HEK293T (cell line): Measurements from ENCODE around the gene SRP54.
"Not testable (repeated sequence)": the region's sequence is repeated elsewhere in the genome, so short reads cannot be mapped to it uniquely, and the experiment has no call there.

Experiments used
- CTCF ChIA-PET: fragments of 350-600 bp; formaldehyde crosslinking; extraction: SDS; loops from one replicate; lab custom pipeline; 2021; ENCODE audit warnings: antibody characterized with exemption, inconsistent platforms; lab: Yijun Ruan, JAX
- POLR2A ChIA-PET: fragments of 350-600 bp; formaldehyde crosslinking; extraction: SDS; loops from one replicate; lab custom pipeline; 2020; ENCODE audit warnings: antibody characterized with exemption, inconsistent platforms; lab: Yijun Ruan, JAX
- DNase-seq: peaks from one replicate; pipeline ENCODE4 v3.0.0; 2012; ENCODE audit warnings: mixed read lengths; ENCODE audit errors: extremely low spot score
- ARNT ChIP-seq: fragments of 450-650 bp; IDR thresholded peaks from 2 replicates; pipeline ENCODE4 v1.6.1; 2017; ENCODE audit warnings: mild to moderate bottlenecking
- BHLHE40 ChIP-seq: fragments of 450-650 bp; IDR thresholded peaks from 2 replicates; pipeline ENCODE4 v1.6.1; 2016; ENCODE audit warnings: mild to moderate bottlenecking, moderate library complexity, borderline replicate concordance
- CTBP1 ChIP-seq: fragments of 450-650 bp; IDR thresholded peaks from 2 replicates; pipeline ENCODE4 v1.6.1; 2016; ENCODE audit warnings: borderline replicate concordance
- ELF4 ChIP-seq: fragments of 450-650 bp; IDR thresholded peaks from 2 replicates; pipeline ENCODE4 v1.6.1; 2017; ENCODE audit warnings: antibody characterized with exemption
- FOXA1 ChIP-seq: fragments of 450-650 bp; IDR thresholded peaks from 2 replicates; pipeline ENCODE4 v1.6.1; 2016; ENCODE audit warnings: mild to moderate bottlenecking
- FOXK2 ChIP-seq: fragments of 450-650 bp; IDR thresholded peaks from 2 replicates; pipeline ENCODE4 v1.6.1; 2016; ENCODE audit warnings: mild to moderate bottlenecking
- FOXM1 ChIP-seq: fragments of 450-650 bp; IDR thresholded peaks from 2 replicates; pipeline ENCODE4 v1.6.1; 2017; ENCODE audit warnings: mild to moderate bottlenecking, borderline replicate concordance
- HDGF ChIP-seq: fragments of 450-650 bp; IDR thresholded peaks from 2 replicates; pipeline ENCODE4 v1.6.1; 2017; ENCODE audit warnings: antibody characterized with exemption, borderline replicate concordance
- L3MBTL2 ChIP-seq: fragments of 450-650 bp; conservative IDR thresholded peaks from 2 replicates; pipeline ENCODE4 v1.6.1; 2016; ENCODE audit warnings: mild to moderate bottlenecking
- LEF1 ChIP-seq: fragments of 450-650 bp; IDR thresholded peaks from 2 replicates; pipeline ENCODE4 v1.6.1; 2017; ENCODE audit warnings: mild to moderate bottlenecking, borderline replicate concordance
- NFRKB ChIP-seq: fragments of 450-650 bp; IDR thresholded peaks from 2 replicates; pipeline ENCODE4 v1.6.1; 2016; ENCODE audit warnings: mild to moderate bottlenecking, moderate library complexity
- PKNOX1 ChIP-seq: fragments of 450-650 bp; IDR thresholded peaks from 2 replicates; pipeline ENCODE4 v1.6.1; 2016
- SP1 ChIP-seq: fragments of 450-650 bp; IDR thresholded peaks from 2 replicates; pipeline ENCODE4 v1.6.1; 2017
- SUZ12 ChIP-seq: fragments of 450-650 bp; IDR thresholded peaks from 2 replicates; pipeline ENCODE4 v1.6.1; 2016; ENCODE audit warnings: mild to moderate bottlenecking
- TARDBP ChIP-seq: fragments of 450-650 bp; IDR thresholded peaks from 2 replicates; pipeline ENCODE4 v1.6.1; 2016
- ZNF384 ChIP-seq: fragments of 450-650 bp; IDR thresholded peaks from 2 replicates; pipeline ENCODE4 v1.6.1; 2016

The SRP54 gene

GRCh38 chr14:35034440-35034833, 51.6 kb downstream of the SRP54 start:
- POLR2A ChIA-PET: no interaction called here
- TF ChIP-seq L3MBTL2 (no peak), HDGF (no peak), ZNF384 (no peak), ELF4 (no peak), ARNT (no peak), LEF1 (no peak), TARDBP (no peak), FOXM1 (no peak), BHLHE40 (no peak), FOXA1 (no peak)
- DNase-seq: no peak
- CTCF ChIA-PET: no interaction called here

- POLR2A ChIA-PET, CTCF ChIA-PET, DNase-seq: not testable (repeated sequence)
These were observed 52.3 kb downstream of the SRP54 start for GRCh38 chr14:35034944-35035554.

GRCh38 chr14:35038312-35038711, 55.5 kb downstream of the SRP54 start:
- CTCF ChIA-PET: not testable (repeated sequence)
- POLR2A ChIA-PET: interaction anchor here (2.7 kb wide), 1 partner anchor 8 kb away, joined by 9 read pairs; the partner anchor contains the start of gene FAM177A1

GRCh38 chr14:35042632-35043031, 59.8 kb downstream of the SRP54 start:
- TF ChIP-seq NFRKB: no peak
- TF ChIP-seq SUZ12: no peak
- TF ChIP-seq BHLHE40: no peak
- TF ChIP-seq TARDBP: no peak
- no peak for TF ChIP-seq FOXA1
- TF ChIP-seq FOXK2: no peak
- TF ChIP-seq ELF4: no peak
- no peak for TF ChIP-seq SP1
- no peak for TF ChIP-seq ZNF384
- TF ChIP-seq PKNOX1: no peak
- no peak for TF ChIP-seq FOXM1
- no peak for TF ChIP-seq L3MBTL2
- no peak for TF ChIP-seq LEF1
- TF ChIP-seq ARNT: no peak
- TF ChIP-seq HDGF: no peak
- no peak for TF ChIP-seq CTBP1
- DNase-seq: no peak
- POLR2A ChIA-PET: no interaction called here

More at GRCh38 chr14:35038312-35038711, 55.5 kb downstream of the SRP54 start:
- DNase-seq: not testable (repeated sequence)

GRCh38 chr14:35043046-35043445, 60.3 kb downstream of the SRP54 start:
- ChIA-PET POLR2A (no interaction called here), CTCF (interaction anchor here (0.5 kb wide), 1 partner anchor 59 kb away, joined by 4 read pairs; no protein-coding TSS in a partner anchor)
- TF ChIP-seq LEF1 (no peak), FOXK2 (no peak), ZNF384 (no peak), L3MBTL2 (no peak), TARDBP (no peak), PKNOX1 (no peak), ELF4 (no peak), CTBP1 (no peak), ARNT (no peak), HDGF (no peak), FOXM1 (no peak), BHLHE40 (no peak)
- DNase-seq: no peak

More at GRCh38 chr14:35042632-35043031, 59.8 kb downstream of the SRP54 start:
- CTCF ChIA-PET: interaction anchor here (0.5 to 0.6 kb wide), 2 partner anchors 10 to 59 kb away, joined by 3 to 4 read pairs; no protein-coding TSS in a partner anchor

- ChIA-PET CTCF (no interaction called here), POLR2A (interaction anchor here (0.9 to 3.2 kb wide), 15 partner anchors 8 to 247 kb away, joined by 3 to 37 read pairs (median 6); partner anchors contain the start of genes BAZ1A, PPP2R3C, PRORP and PSMA6)
- no peak for DNase-seq
- TF ChIP-seq BHLHE40: no peak
- TF ChIP-seq ARNT: no peak
- TF ChIP-seq FOXA1: no peak
- no peak for TF ChIP-seq FOXM1
- TF ChIP-seq PKNOX1: no peak
- TF ChIP-seq SP1: no peak
- no peak for TF ChIP-seq HDGF
- TF ChIP-seq SUZ12: no peak
- TF ChIP-seq FOXK2: no peak
- TF ChIP-seq LEF1: no peak
- no peak for TF ChIP-seq ELF4
- no peak for TF ChIP-seq CTBP1
- TF ChIP-seq ZNF384: no peak
- no peak for TF ChIP-seq NFRKB
- no peak for TF ChIP-seq TARDBP
- TF ChIP-seq L3MBTL2: no peak
These were observed 62.4 kb downstream of the SRP54 start for GRCh38 chr14:35044939-35045797.
